Activated T-helper 17 cell treated with anti-CD3 and anti-CD28 coated beads, Interleukin-2, amount 50 U/mL, for 72 hours (primary cell): ENCODE results near the gene GRPEL2. TPM values are rescaled to one million over a fixed set of nuclear protein-coding genes. Genes with fewer than 3 reads are reported as not detected.

ENCODE experiments used
- ATAC-seq: fragments of 150-1000 bp; cut with Tn5 transposase; replicated peaks from 2 replicates; pipeline ENCODE4 v1.10.0; 2021; ENCODE audit warnings: mild to moderate bottlenecking, moderate library complexity
- H3K27ac Mint-ChIP-seq: one replicate; pipeline ENCODE4 v1.8.0; 2022; ENCODE audit warnings: mixed read lengths
- H3K27me3 Mint-ChIP-seq: one replicate; pipeline ENCODE4 v1.8.0; 2022; ENCODE audit warnings: mixed read lengths
- H3K36me3 Mint-ChIP-seq: one replicate; pipeline ENCODE4 v1.8.0; 2022; ENCODE audit warnings: low read depth, mild to moderate bottlenecking, mixed read lengths
- H3K4me1 Mint-ChIP-seq: one replicate; pipeline ENCODE4 v1.8.0; 2022; ENCODE audit warnings: mixed read lengths
- H3K4me3 Mint-ChIP-seq: one replicate; pipeline ENCODE4 v1.8.0; 2022; ENCODE audit warnings: mild to moderate bottlenecking, mixed read lengths
- H3K9me3 Mint-ChIP-seq: one replicate; pipeline ENCODE4 v1.8.0; 2022; ENCODE audit warnings: mixed read lengths
- total RNA-seq, 2 donors: library from RNA; stranded (reverse); gene quantifications; one replicate each; pipeline ENCODE4 v1.2.3, GENCODE V29; 2022

Gene GRPEL2
- total RNA-seq, 2 donors from 2014 or later, result 27.6 to 28.1 TPM

- Mint-ChIP-seq H3K36me3 (peaks cover 6% of the 10 kb centered on the region), H3K9me3 (no peaks in the 10 kb centered on the region), H3K27ac (no peak overlapping the region), H3K27me3 (no peaks in the 10 kb centered on the region), H3K4me1 (no peaks in the 10 kb centered on the region), H3K4me3 (no peak overlapping the region)
- no peak for ATAC-seq
These were observed 27.6 kb downstream of the GRPEL2 start for GRCh38 chr5:149372932-149373331.

- no peak overlapping the region for H3K27ac Mint-ChIP-seq
- no peaks in the 10 kb centered on the region for H3K4me1 Mint-ChIP-seq
- no peak for ATAC-seq
- H3K9me3 Mint-ChIP-seq, result no peaks in the 10 kb centered on the region
- no peaks in the 10 kb centered on the region for H3K27me3 Mint-ChIP-seq
- H3K4me3 Mint-ChIP-seq, result no peak overlapping the region
- no peaks in the 10 kb centered on the region for H3K36me3 Mint-ChIP-seq
These were observed 29.0 kb downstream of the GRPEL2 start for GRCh38 chr5:149374303-149374702.

- Mint-ChIP-seq H3K36me3 (no peaks in the 10 kb centered on the region), H3K4me1 (no peaks in the 10 kb centered on the region), H3K4me3 (no peak overlapping the region), H3K27ac (no peak overlapping the region), H3K27me3 (no peaks in the 10 kb centered on the region), H3K9me3 (no peaks in the 10 kb centered on the region)
- no peak for ATAC-seq
These were observed 29.5 kb downstream of the GRPEL2 start for GRCh38 chr5:149374801-149375200.

GRCh38 chr5:149375434-149375833 is 30.1 kb downstream of the GRPEL2 start:
- H3K27ac Mint-ChIP-seq, result no peak overlapping the region
- H3K27me3 Mint-ChIP-seq, result peaks cover 2% of the 10 kb centered on the region
- H3K36me3 Mint-ChIP-seq, result no peaks in the 10 kb centered on the region
- no peak overlapping the region for H3K4me3 Mint-ChIP-seq
- ATAC-seq, result no peak
- no peaks in the 10 kb centered on the region for H3K4me1 Mint-ChIP-seq
- H3K9me3 Mint-ChIP-seq, result no peaks in the 10 kb centered on the region

GRCh38 chr5:149376104-149376503 is 30.8 kb downstream of the GRPEL2 start:
- H3K27ac Mint-ChIP-seq, result peak overlapping the region; percentile 54
- no peaks in the 10 kb centered on the region for H3K4me1 Mint-ChIP-seq
- H3K36me3 Mint-ChIP-seq, result no peaks in the 10 kb centered on the region
- no peak for ATAC-seq
- H3K9me3 Mint-ChIP-seq, result no peaks in the 10 kb centered on the region
- no peak overlapping the region for H3K4me3 Mint-ChIP-seq
- H3K27me3 Mint-ChIP-seq, result peaks cover 3% of the 10 kb centered on the region

GRCh38 chr5:149376711-149377447 is 31.6 kb downstream of the GRPEL2 start:
- ATAC-seq, result no peak
- H3K36me3 Mint-ChIP-seq, result no peaks in the 10 kb centered on the region
- no peak overlapping the region for H3K27ac Mint-ChIP-seq
- H3K4me1 Mint-ChIP-seq, result peaks cover 2% of the 10 kb centered on the region
- peaks cover 3% of the 10 kb centered on the region for H3K27me3 Mint-ChIP-seq
- H3K4me3 Mint-ChIP-seq, result no peak overlapping the region
- no peaks in the 10 kb centered on the region for H3K9me3 Mint-ChIP-seq

- Mint-ChIP-seq H3K9me3 (no peaks in the 10 kb centered on the region), H3K36me3 (no peaks in the 10 kb centered on the region), H3K4me1 (peaks cover 5% of the 10 kb centered on the region), H3K27ac (peak overlapping the region; percentile 44), H3K4me3 (no peak overlapping the region), H3K27me3 (peaks cover 3% of the 10 kb centered on the region)
- ATAC-seq, result no peak
These were observed 33.0 kb downstream of the GRPEL2 start for GRCh38 chr5:149378241-149378820.

GRCh38 chr5:149379177-149379761 is 34.0 kb downstream of the GRPEL2 start, which contains the start of gene IL17B:
IL17B (minus strand) TSS chr5:149379292; CDS start chr5:149379225, 67 bp downstream.
- peak within 1 kb of the TSS; percentile 44 for H3K27ac Mint-ChIP-seq
- no peak for ATAC-seq

GRCh38 chr5:149379818-149380374 is 34.6 kb downstream of the GRPEL2 start:
- no peak for ATAC-seq
- peaks cover 3% of the 10 kb centered on the region for H3K27me3 Mint-ChIP-seq
- no peak overlapping the region for H3K4me3 Mint-ChIP-seq
- H3K27ac Mint-ChIP-seq, result no peak overlapping the region
- peaks cover 5% of the 10 kb centered on the region for H3K4me1 Mint-ChIP-seq
- H3K9me3 Mint-ChIP-seq, result no peaks in the 10 kb centered on the region
- no peaks in the 10 kb centered on the region for H3K36me3 Mint-ChIP-seq

More at GRCh38 chr5:149379177-149379761, 34.0 kb downstream of the GRPEL2 start, which contains the start of gene IL17B:
- no peaks in the 10 kb centered on the region for H3K9me3 Mint-ChIP-seq
- peaks cover 3% of the 10 kb centered on the region for H3K27me3 Mint-ChIP-seq
- H3K36me3 Mint-ChIP-seq, result no peaks in the 10 kb centered on the region
- H3K4me3 Mint-ChIP-seq, result no peak within 1 kb of the TSS
- peaks cover 5% of the 10 kb centered on the region for H3K4me1 Mint-ChIP-seq

- ATAC-seq, result no peak
- Mint-ChIP-seq H3K27ac (no peak overlapping the region), H3K9me3 (no peaks in the 10 kb centered on the region), H3K4me3 (no peak overlapping the region), H3K36me3 (no peaks in the 10 kb centered on the region), H3K27me3 (peaks cover 3% of the 10 kb centered on the region), H3K4me1 (peaks cover 5% of the 10 kb centered on the region)
These were observed 35.3 kb downstream of the GRPEL2 start for GRCh38 chr5:149380466-149381121.

GRCh38 chr5:149381261-149381985 is 36.1 kb downstream of the GRPEL2 start:
- H3K36me3 Mint-ChIP-seq, result no peaks in the 10 kb centered on the region
- ATAC-seq, result no peak
- no peaks in the 10 kb centered on the region for H3K9me3 Mint-ChIP-seq
- H3K4me3 Mint-ChIP-seq, result no peak overlapping the region
- peaks cover 5% of the 10 kb centered on the region for H3K4me1 Mint-ChIP-seq
- H3K27ac Mint-ChIP-seq, result no peak overlapping the region
- H3K27me3 Mint-ChIP-seq, result peaks cover 6% of the 10 kb centered on the region

- Mint-ChIP-seq H3K27ac (no peak overlapping the region), H3K27me3 (peaks cover 6% of the 10 kb centered on the region), H3K36me3 (no peaks in the 10 kb centered on the region), H3K4me1 (peaks cover 5% of the 10 kb centered on the region), H3K9me3 (no peaks in the 10 kb centered on the region), H3K4me3 (no peak overlapping the region)
- peak; percentile 87 for ATAC-seq
These were observed 36.7 kb downstream of the GRPEL2 start for GRCh38 chr5:149381986-149382338.

- ATAC-seq, result no peak
- H3K9me3 Mint-ChIP-seq, result no peaks in the 10 kb centered on the region
- peaks cover 5% of the 10 kb centered on the region for H3K4me1 Mint-ChIP-seq
- no peak overlapping the region for H3K4me3 Mint-ChIP-seq
- H3K36me3 Mint-ChIP-seq, result no peaks in the 10 kb centered on the region
- no peak overlapping the region for H3K27ac Mint-ChIP-seq
- H3K27me3 Mint-ChIP-seq, result peaks cover 6% of the 10 kb centered on the region
These were observed 37.4 kb downstream of the GRPEL2 start for GRCh38 chr5:149382517-149383220.
